Uterus (tissue), 2 donors: ENCODE data around the gene AUH.

ENCODE experiments used
- POLR2A ChIP-seq, 2 donors: fragments of 450-650 bp; IDR thresholded peaks; one replicate each; pipeline ENCODE4 v1.6.1; 2016; ENCODE audit warnings: antibody characterized with exemption in 2 of 2, mild to moderate bottlenecking in 1 of 2, moderate library complexity in 1 of 2
- TF ChIP-seq, protein P1 (sequence below), 4 experiments: fragments of 200-600 bp in 2 of 4; fragments of 450-650 bp in 2 of 4; sonication (generic) in 2 of 4; IDR thresholded peaks; one replicate each; pipeline ENCODE4 v1.5.1; 2016 to 2019; ENCODE audit warnings: antibody characterized with exemption in 4 of 4, mild to moderate bottlenecking in 2 of 4, moderate library complexity in 1 of 4

DNA sequence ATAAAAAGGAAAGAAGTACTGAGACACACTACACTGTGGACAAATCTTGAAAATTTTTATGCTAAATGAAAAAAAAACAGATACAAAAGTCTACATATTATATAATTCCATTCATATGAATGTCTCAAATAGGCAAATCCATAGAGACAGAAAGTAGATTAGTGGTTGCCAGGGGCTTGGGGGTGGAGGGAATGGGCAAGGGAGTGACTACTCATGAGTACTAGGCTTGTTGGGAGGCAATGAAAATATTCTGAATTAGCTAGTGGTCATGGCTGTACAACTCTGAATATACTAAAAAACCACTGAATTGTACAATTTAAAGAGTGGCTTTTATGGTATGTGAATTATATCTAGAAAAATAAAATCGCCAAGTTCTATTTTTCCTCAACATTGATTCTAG, 154.9 kb downstream of the AUH start:
- TF ChIP-seq, protein P1, sequence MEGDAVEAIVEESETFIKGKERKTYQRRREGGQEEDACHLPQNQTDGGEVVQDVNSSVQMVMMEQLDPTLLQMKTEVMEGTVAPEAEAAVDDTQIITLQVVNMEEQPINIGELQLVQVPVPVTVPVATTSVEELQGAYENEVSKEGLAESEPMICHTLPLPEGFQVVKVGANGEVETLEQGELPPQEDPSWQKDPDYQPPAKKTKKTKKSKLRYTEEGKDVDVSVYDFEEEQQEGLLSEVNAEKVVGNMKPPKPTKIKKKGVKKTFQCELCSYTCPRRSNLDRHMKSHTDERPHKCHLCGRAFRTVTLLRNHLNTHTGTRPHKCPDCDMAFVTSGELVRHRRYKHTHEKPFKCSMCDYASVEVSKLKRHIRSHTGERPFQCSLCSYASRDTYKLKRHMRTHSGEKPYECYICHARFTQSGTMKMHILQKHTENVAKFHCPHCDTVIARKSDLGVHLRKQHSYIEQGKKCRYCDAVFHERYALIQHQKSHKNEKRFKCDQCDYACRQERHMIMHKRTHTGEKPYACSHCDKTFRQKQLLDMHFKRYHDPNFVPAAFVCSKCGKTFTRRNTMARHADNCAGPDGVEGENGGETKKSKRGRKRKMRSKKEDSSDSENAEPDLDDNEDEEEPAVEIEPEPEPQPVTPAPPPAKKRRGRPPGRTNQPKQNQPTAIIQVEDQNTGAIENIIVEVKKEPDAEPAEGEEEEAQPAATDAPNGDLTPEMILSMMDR (IDR thresholded peaks at IDR 0.05): no peak
- no peak for TF ChIP-seq POLR2A (IDR thresholded peaks at IDR 0.05)
